IgD-negative memory B cell (primary cell): Measurements from ENCODE around the gene CDH10. TPM values are rescaled to one million over a fixed set of nuclear protein-coding genes. Genes with fewer than 3 reads are reported as not detected.

Experiments used
- H3K27ac Mint-ChIP-seq, 3 donors: one replicate each; pipeline ENCODE4 v1.8.0; 2020 to 2022; ENCODE audit warnings: mild to moderate bottlenecking in 3 of 3, mixed read lengths in 3 of 3, moderate library complexity in 1 of 3
- H3K27me3 Mint-ChIP-seq: one replicate; pipeline ENCODE4 v1.8.0; 2021; ENCODE audit warnings: mixed read lengths
- H3K36me3 Mint-ChIP-seq: one replicate; pipeline ENCODE4 v1.8.0; 2020; ENCODE audit warnings: mild to moderate bottlenecking, mixed read lengths
- H3K4me1 Mint-ChIP-seq, 3 donors: one replicate each; pipeline ENCODE4 v1.8.0; 2020 to 2022; ENCODE audit warnings: mixed read lengths in 3 of 3, mild to moderate bottlenecking in 1 of 3
- H3K4me3 Mint-ChIP-seq, 4 donors: one replicate each; pipeline ENCODE4 v1.8.0; 2020 to 2022; ENCODE audit warnings: mild to moderate bottlenecking in 4 of 4, mixed read lengths in 4 of 4, moderate library complexity in 3 of 4
- H3K9me3 Mint-ChIP-seq, 3 donors: one replicate each; pipeline ENCODE4 v1.8.0; 2020 to 2021; ENCODE audit warnings: mixed read lengths in 3 of 3, mild to moderate bottlenecking in 1 of 3
- polyA plus RNA-seq: library from polyadenylated mRNA; unstranded; fragments of 300-500 nt; fragmentation: Illumina TruSeq; gene quantifications from one replicate; pipeline ENCODE4 v1.2.3, GENCODE V29; 2021

Gene CDH10
- not detected for polyA plus RNA-seq

GRCh38 chr5:24644761-24645160 lies at the start of gene CDH10:
TSS of gene CDH10 (minus strand) at chr5:24644978. CDS start at chr5:24593490, 51,488 bp downstream.
- Mint-ChIP-seq H3K27ac (no peak within 1 kb of the TSS), H3K4me1 (no peaks in the 10 kb centered on the region), H3K27me3 (no peaks in the 10 kb centered on the region), H3K9me3 (no peaks in the 10 kb centered on the region), H3K36me3 (no peaks in the 10 kb centered on the region), H3K4me3 (no peak within 1 kb of the TSS)

- Mint-ChIP-seq H3K4me3 (no peak overlapping the region), H3K4me1 (no peaks in the 10 kb centered on the region), H3K9me3 (peaks cover 2 to 36% (median 11%) of the 10 kb centered on the region in 3 donors)
Measured at GRCh38 chr5:24693609-24694008, 48.8 kb upstream of the CDH10 start.

GRCh38 chr5:24691074-24691473 lies 46.3 kb upstream of the CDH10 start:
- H3K9me3 Mint-ChIP-seq, result peaks cover 2 to 27% (median 9%) of the 10 kb centered on the region in 3 donors
- H3K4me3 Mint-ChIP-seq, result no peak overlapping the region
- H3K36me3 Mint-ChIP-seq, result no peaks in the 10 kb centered on the region
- no peak overlapping the region for H3K27ac Mint-ChIP-seq
- no peaks in the 10 kb centered on the region for H3K4me1 Mint-ChIP-seq
- H3K27me3 Mint-ChIP-seq, result no peaks in the 10 kb centered on the region

More at GRCh38 chr5:24693609-24694008, 48.8 kb upstream of the CDH10 start:
- Mint-ChIP-seq H3K36me3 (no peaks in the 10 kb centered on the region), H3K27ac (no peak overlapping the region), H3K27me3 (no peaks in the 10 kb centered on the region)

GRCh38 chr5:24681106-24681505 lies 36.3 kb upstream of the CDH10 start:
- no peaks in the 10 kb centered on the region for H3K36me3 Mint-ChIP-seq
- H3K4me1 Mint-ChIP-seq, result no peaks in the 10 kb centered on the region
- H3K27ac Mint-ChIP-seq, result no peak overlapping the region
- H3K27me3 Mint-ChIP-seq, result no peaks in the 10 kb centered on the region
- peaks cover 4 to 7% (median 5%) of the 10 kb centered on the region in 3 donors for H3K9me3 Mint-ChIP-seq
- no peak overlapping the region for H3K4me3 Mint-ChIP-seq

GRCh38 chr5:24668050-24668449 lies 23.3 kb upstream of the CDH10 start:
- H3K36me3 Mint-ChIP-seq, result no peaks in the 10 kb centered on the region
- peak overlapping the region in 1 of 3 donors; percentile 39 for H3K27ac Mint-ChIP-seq
- H3K27me3 Mint-ChIP-seq, result no peaks in the 10 kb centered on the region
- H3K9me3 Mint-ChIP-seq, result peaks cover 0 to 18% (median 4%) of the 10 kb centered on the region in 3 donors
- H3K4me1 Mint-ChIP-seq, result no peaks in the 10 kb centered on the region
- H3K4me3 Mint-ChIP-seq, result no peak overlapping the region

GRCh38 chr5:24649531-24649930 lies 4.8 kb upstream of the CDH10 start:
- Mint-ChIP-seq H3K27me3 (no peaks in the 10 kb centered on the region), H3K4me3 (no peak overlapping the region), H3K4me1 (no peaks in the 10 kb centered on the region), H3K36me3 (no peaks in the 10 kb centered on the region), H3K27ac (no peak overlapping the region), H3K9me3 (peaks cover 0 to 4% (median 2%) of the 10 kb centered on the region in 3 donors)

- H3K9me3 Mint-ChIP-seq, result peaks cover 0 to under 1% (median 0%) of the 10 kb centered on the region in 3 donors
Measured at GRCh38 chr5:24646915-24647314, 2.1 kb upstream of the CDH10 start.

GRCh38 chr5:24645483-24645882 lies 705 bp upstream of the CDH10 start:
- H3K27ac Mint-ChIP-seq, result no peak overlapping the region
- H3K9me3 Mint-ChIP-seq, result no peaks in the 10 kb centered on the region
- H3K4me3 Mint-ChIP-seq, result no peak overlapping the region
- H3K4me1 Mint-ChIP-seq, result no peaks in the 10 kb centered on the region
- H3K27me3 Mint-ChIP-seq, result no peaks in the 10 kb centered on the region
- no peaks in the 10 kb centered on the region for H3K36me3 Mint-ChIP-seq

More at GRCh38 chr5:24646915-24647314, 2.1 kb upstream of the CDH10 start:
- Mint-ChIP-seq H3K27ac (no peak overlapping the region), H3K36me3 (no peaks in the 10 kb centered on the region), H3K4me3 (no peak overlapping the region), H3K27me3 (no peaks in the 10 kb centered on the region), H3K4me1 (no peaks in the 10 kb centered on the region)

GRCh38 chr5:24643880-24644279 lies 898 bp downstream of the CDH10 start:
- Mint-ChIP-seq H3K27me3 (no peaks in the 10 kb centered on the region), H3K9me3 (no peaks in the 10 kb centered on the region), H3K4me1 (no peaks in the 10 kb centered on the region), H3K36me3 (no peaks in the 10 kb centered on the region), H3K27ac (no peak overlapping the region), H3K4me3 (no peak overlapping the region)

- Mint-ChIP-seq H3K27me3 (no peaks in the 10 kb centered on the region), H3K9me3 (no peaks in the 10 kb centered on the region), H3K36me3 (no peaks in the 10 kb centered on the region)
Measured at GRCh38 chr5:24643156-24643555, 1.6 kb downstream of the CDH10 start.

GRCh38 chr5:24642022-24642421 lies 2.8 kb downstream of the CDH10 start:
- H3K27ac Mint-ChIP-seq, result no peak overlapping the region
- no peaks in the 10 kb centered on the region for H3K4me1 Mint-ChIP-seq
- H3K27me3 Mint-ChIP-seq, result no peaks in the 10 kb centered on the region
- H3K9me3 Mint-ChIP-seq, result no peaks in the 10 kb centered on the region
- H3K4me3 Mint-ChIP-seq, result no peak overlapping the region
- H3K36me3 Mint-ChIP-seq, result no peaks in the 10 kb centered on the region

More at GRCh38 chr5:24643156-24643555, 1.6 kb downstream of the CDH10 start:
- H3K27ac Mint-ChIP-seq, result no peak overlapping the region
- no peaks in the 10 kb centered on the region for H3K4me1 Mint-ChIP-seq
- no peak overlapping the region for H3K4me3 Mint-ChIP-seq

GRCh38 chr5:24635209-24635608 lies 9.6 kb downstream of the CDH10 start:
- Mint-ChIP-seq H3K27me3 (no peaks in the 10 kb centered on the region), H3K9me3 (no peaks in the 10 kb centered on the region), H3K4me1 (no peaks in the 10 kb centered on the region), H3K36me3 (no peaks in the 10 kb centered on the region), H3K4me3 (no peak overlapping the region), H3K27ac (no peak overlapping the region)

- H3K4me1 Mint-ChIP-seq, result no peaks in the 10 kb centered on the region
- peaks cover 0 to 3% (median 0%) of the 10 kb centered on the region in 3 donors for H3K9me3 Mint-ChIP-seq
- no peak overlapping the region for H3K4me3 Mint-ChIP-seq
- no peaks in the 10 kb centered on the region for H3K27me3 Mint-ChIP-seq
- no peak overlapping the region for H3K27ac Mint-ChIP-seq
- H3K36me3 Mint-ChIP-seq, result no peaks in the 10 kb centered on the region
Measured at GRCh38 chr5:24633715-24634325, 11.0 kb downstream of the CDH10 start.

- no peaks in the 10 kb centered on the region for H3K36me3 Mint-ChIP-seq
- peaks cover 0 to 3% (median 0%) of the 10 kb centered on the region in 3 donors for H3K9me3 Mint-ChIP-seq
- H3K4me3 Mint-ChIP-seq, result no peak overlapping the region
- H3K27ac Mint-ChIP-seq, result no peak overlapping the region
- H3K4me1 Mint-ChIP-seq, result no peaks in the 10 kb centered on the region
- H3K27me3 Mint-ChIP-seq, result no peaks in the 10 kb centered on the region
Measured at GRCh38 chr5:24632353-24632752, 12.4 kb downstream of the CDH10 start.

- H3K4me3 Mint-ChIP-seq, result no peak overlapping the region
- no peaks in the 10 kb centered on the region for H3K4me1 Mint-ChIP-seq
- H3K27me3 Mint-ChIP-seq, result no peaks in the 10 kb centered on the region
- H3K9me3 Mint-ChIP-seq, result peaks cover 0 to 3% (median 0%) of the 10 kb centered on the region in 3 donors
- H3K27ac Mint-ChIP-seq, result no peak overlapping the region
- H3K36me3 Mint-ChIP-seq, result no peaks in the 10 kb centered on the region
Measured at GRCh38 chr5:24630918-24631317, 13.9 kb downstream of the CDH10 start.

- Mint-ChIP-seq H3K4me1 (no peaks in the 10 kb centered on the region), H3K27me3 (no peaks in the 10 kb centered on the region), H3K4me3 (no peak overlapping the region), H3K36me3 (no peaks in the 10 kb centered on the region), H3K9me3 (peaks cover 0 to 3% (median 0%) of the 10 kb centered on the region in 3 donors), H3K27ac (no peak overlapping the region)
Measured at GRCh38 chr5:24629798-24630197, 15.0 kb downstream of the CDH10 start.
